Testis (tissue), 2 donors: ENCODE data around the gene FBLN2.

ENCODE experiments used
- POLR2A ChIP-seq: fragments of 450-650 bp; IDR thresholded peaks from one replicate; pipeline ENCODE4 v1.6.1; 2017; ENCODE audit warnings: antibody characterized with exemption, mild to moderate bottlenecking, moderate library complexity
- TF ChIP-seq, protein P1 (sequence below), 3 experiments: fragments of 450-650 bp in 2 of 3; fragments of 200-600 bp in 1 of 3; sonication (generic) in 1 of 3; IDR thresholded peaks; one replicate each; pipeline ENCODE4 v1.5.1; 2016 to 2019; ENCODE audit warnings: antibody characterized with exemption in 3 of 3, mild to moderate bottlenecking in 2 of 3, moderate library complexity in 1 of 3

DNA sequence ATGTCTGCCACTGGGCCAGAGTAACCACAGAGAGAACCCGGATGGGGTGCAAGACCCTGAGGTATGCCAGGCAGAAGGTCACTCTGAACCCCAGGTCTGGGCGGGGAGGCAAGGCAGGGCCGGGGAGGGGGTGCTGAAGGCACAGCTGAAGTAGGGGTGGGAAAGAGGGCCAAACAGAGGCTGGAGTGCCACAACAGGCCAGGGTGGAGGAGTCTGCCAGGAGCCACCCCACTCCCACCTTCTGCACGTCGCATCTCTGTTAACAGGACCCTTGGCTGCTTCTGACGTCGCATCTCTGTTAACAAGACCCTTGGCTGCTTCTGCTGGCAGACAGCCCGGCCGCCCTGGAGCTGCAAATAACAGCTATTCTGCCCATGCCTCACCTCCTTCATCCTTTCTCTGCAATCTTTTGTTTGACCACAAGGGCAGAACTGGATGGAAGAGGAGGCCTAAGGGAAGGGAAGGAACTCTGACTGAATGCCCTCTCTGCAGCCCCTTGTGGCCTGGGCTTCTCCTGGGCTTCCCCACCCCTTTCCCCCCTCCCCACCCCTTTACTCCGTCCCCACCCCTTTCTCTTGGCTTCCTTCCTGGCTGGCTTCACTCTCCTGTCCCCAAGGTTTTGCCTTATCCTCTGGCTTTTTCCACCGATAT is 20.6 kb upstream of the FBLN2 start:
- TF ChIP-seq, protein P1, sequence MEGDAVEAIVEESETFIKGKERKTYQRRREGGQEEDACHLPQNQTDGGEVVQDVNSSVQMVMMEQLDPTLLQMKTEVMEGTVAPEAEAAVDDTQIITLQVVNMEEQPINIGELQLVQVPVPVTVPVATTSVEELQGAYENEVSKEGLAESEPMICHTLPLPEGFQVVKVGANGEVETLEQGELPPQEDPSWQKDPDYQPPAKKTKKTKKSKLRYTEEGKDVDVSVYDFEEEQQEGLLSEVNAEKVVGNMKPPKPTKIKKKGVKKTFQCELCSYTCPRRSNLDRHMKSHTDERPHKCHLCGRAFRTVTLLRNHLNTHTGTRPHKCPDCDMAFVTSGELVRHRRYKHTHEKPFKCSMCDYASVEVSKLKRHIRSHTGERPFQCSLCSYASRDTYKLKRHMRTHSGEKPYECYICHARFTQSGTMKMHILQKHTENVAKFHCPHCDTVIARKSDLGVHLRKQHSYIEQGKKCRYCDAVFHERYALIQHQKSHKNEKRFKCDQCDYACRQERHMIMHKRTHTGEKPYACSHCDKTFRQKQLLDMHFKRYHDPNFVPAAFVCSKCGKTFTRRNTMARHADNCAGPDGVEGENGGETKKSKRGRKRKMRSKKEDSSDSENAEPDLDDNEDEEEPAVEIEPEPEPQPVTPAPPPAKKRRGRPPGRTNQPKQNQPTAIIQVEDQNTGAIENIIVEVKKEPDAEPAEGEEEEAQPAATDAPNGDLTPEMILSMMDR (IDR thresholded peaks at IDR 0.05), result peak in 2 of 3 experiments; percentile 20 to 26
- no peak for TF ChIP-seq POLR2A
